AG09319 (cell line): ENCODE results near the gene DMAC2L.
A peak's percentile ranks its signal among the peaks of the same experiment; 100 is the strongest.
"Not testable (repeated sequence)": the region's sequence is repeated elsewhere in the genome, so short reads cannot be mapped to it uniquely, and the experiment has no call there.

Experiments used
- DNase-seq: peaks from one replicate; pipeline ENCODE4 v3.0.0-alpha.2; 2010; ENCODE audit warnings: low read depth; ENCODE audit errors: extremely low read depth
- CTCF ChIP-seq: IDR thresholded peaks from 2 replicates; pipeline ENCODE4 v1.5.1; 2011; ENCODE audit warnings: low read depth, mild to moderate bottlenecking, inconsistent platforms, low read length, moderate library complexity

Gene DMAC2L

GRCh38 chr14:50311337-50311971 lies 670 bp upstream of the DMAC2L start:
- peak; percentile 22 for TF ChIP-seq CTCF
- no peak for DNase-seq

- DNase-seq = no peak
- no peak; the same call in 1 of the 2 replicates for TF ChIP-seq CTCF
Observed at GRCh38 chr14:50312734-50313054, 570 bp downstream of the DMAC2L start.

GRCh38 chr14:50314098-50314497 lies 2.0 kb downstream of the DMAC2L start:
- not testable (repeated sequence) for DNase-seq

GRCh38 chr14:50318031-50318626 lies 6.0 kb downstream of the DMAC2L start:
- DNase-seq = no peak
- TF ChIP-seq CTCF = peak; percentile 67

GRCh38 chr14:50319293-50319692 lies 7.2 kb downstream of the DMAC2L start:
- no peak for DNase-seq
- TF ChIP-seq CTCF = no peak

- no peak for DNase-seq
Observed at GRCh38 chr14:50319721-50320120, 7.6 kb downstream of the DMAC2L start.

GRCh38 chr14:50320283-50320682 lies 8.2 kb downstream of the DMAC2L start:
- DNase-seq = no peak
- TF ChIP-seq CTCF = no peak

More at GRCh38 chr14:50319721-50320120, 7.6 kb downstream of the DMAC2L start:
- no peak for TF ChIP-seq CTCF
